Cerebellar cortex (tissue), 1 donor: ENCODE results near the gene POU5F1.

Source experiments
- DNase-seq: peaks from one replicate; pipeline ENCODE4 v3.0.0-alpha.2; 2015; ENCODE audit warnings: low spot score

The POU5F1 gene

DNA sequence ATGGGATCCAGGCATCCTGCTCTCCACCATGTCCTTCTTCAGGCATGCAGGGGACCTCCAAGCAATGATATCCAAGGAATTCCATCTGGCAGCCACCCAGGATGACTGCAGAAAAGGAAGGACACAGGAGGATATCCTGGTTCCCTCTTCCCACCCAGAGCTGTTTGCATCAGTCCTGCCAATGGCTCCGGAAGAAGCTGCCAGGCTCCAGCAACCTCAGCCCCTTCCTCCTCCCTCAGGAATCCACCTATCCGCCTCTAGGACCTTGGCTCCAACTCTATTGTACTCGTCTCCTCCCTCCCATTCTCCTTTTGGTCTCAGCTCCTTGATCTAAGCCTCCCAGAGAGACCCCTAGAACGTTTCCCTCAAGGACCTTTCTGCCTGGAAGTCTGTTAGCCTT lies 30.9 kb downstream of the POU5F1 start:
- no peak for DNase-seq

DNA sequence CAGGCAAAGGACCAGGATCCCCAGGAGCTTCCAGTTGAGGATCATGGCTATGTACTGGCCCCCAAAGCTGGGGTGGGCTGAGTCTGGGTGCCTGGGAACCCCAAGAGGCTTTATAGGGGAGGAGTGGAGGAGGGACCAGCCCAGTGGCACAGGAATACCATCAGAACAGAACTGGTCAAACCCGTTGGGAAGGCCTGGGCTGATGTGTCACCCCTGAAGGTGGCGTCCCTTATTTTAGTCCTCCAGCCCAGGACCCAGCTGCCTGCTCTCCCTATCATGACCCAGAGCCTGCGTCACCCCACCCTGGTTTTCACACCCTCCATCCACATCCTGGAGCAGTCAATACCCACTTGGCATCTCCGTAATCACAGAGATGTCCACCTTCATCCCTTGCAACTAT lies 31.5 kb downstream of the POU5F1 start, which contains the start of gene PSORS1C2:
TSS of gene PSORS1C2 (minus strand) at position 85 of the 400 bp plus-strand sequence. CDS start at position 45, 40 bp downstream.
- no peak for DNase-seq

DNA sequence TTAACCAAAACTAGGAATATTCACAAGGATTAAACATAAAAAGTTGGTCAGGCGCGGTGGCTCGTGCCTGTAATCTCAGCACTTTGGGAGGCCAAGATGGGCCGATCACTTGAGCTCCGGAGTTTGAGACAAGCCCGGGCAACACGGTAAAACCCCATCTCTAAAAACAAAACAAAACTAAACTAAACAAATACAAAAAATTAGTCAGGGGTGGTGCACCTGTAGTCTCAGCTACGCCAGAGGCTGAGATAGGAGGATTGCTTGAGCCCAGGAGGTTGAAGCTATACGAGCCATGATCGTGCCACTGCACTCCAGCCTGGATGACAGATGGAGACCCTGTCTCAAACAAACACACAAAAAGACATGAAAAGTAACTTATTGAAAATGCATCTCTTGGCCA lies 34.8 kb downstream of the POU5F1 start:
- no peak for DNase-seq

DNA sequence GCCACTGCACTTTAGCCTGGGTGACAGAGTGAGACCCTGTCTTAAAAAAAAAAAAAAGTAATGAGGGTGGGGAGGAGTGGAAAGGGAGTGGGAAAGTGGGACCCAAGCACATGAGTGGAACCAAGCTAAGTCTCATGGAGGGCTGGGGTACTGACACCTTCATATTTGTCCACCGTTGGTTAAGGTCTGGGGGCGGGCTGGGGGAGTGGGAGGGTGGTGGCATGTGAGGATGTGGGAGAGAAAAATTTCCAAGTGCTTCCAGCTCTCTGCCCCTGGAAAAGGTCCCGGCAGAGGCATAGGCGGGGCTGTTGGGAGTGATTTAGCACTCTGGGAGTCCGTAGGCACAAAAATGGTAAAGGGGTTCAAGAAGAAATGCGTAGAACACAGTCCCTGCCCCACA lies 37.7 kb downstream of the POU5F1 start:
- DNase-seq: no peak

DNA sequence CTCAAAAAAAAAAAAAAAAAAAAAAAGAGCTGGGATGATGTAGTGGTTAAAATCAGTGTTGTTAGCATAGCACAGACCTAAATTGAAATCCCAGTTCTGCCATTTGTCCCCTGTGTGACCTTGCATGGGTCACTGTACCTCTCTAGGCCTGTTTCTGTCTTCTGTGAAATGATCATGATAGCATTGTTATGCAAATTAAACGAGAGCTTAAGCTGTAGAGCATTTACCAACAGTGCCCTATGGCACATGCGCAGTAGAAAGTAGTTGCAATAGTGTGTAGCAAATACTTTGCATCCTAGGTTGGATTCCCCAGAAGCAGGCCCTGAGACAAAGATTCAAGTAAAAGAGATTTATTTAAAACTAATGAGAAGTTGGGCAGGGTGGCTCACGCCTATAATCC lies 38.9 kb downstream of the POU5F1 start:
- DNase-seq: no peak

DNA sequence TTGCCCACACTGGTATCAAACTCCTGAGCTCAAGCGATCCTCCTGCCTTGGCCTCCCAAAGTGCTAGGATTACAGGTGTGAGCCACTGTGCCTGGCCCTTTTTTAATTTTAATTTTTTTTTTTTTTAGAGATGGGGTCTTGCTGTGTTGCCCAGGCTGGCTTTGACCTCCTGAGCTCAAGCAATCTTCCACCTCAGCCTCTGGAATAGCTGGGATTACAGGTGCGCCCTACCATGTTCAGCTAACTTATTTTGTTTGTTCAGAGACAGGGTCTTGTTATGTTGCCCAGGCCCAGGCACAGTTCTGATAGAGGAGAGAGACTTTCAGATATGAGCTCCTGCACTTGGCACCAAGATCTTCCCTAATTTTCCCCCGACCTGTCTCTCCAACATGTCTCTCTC lies 39.7 kb downstream of the POU5F1 start:
- no peak for DNase-seq

DNA sequence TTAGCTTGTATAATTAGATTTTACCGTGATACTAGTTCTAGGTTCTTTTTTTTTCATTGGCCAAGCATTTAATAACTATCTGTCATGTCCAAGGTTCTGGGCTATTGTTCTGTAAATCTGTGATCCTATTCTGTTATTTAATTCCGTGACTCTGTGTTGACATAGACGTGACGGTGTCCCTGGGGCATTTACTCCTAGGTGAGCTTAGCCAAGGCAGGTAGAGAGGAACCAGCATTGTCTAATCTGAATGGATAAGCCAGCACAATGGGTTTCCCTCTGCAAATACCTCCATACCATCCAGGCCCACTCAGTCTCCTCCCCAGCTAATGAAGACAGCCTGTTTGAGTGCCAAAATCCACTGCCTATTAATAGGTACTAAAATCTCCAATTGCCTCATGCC lies 41.4 kb downstream of the POU5F1 start:
- DNase-seq: no peak

DNA sequence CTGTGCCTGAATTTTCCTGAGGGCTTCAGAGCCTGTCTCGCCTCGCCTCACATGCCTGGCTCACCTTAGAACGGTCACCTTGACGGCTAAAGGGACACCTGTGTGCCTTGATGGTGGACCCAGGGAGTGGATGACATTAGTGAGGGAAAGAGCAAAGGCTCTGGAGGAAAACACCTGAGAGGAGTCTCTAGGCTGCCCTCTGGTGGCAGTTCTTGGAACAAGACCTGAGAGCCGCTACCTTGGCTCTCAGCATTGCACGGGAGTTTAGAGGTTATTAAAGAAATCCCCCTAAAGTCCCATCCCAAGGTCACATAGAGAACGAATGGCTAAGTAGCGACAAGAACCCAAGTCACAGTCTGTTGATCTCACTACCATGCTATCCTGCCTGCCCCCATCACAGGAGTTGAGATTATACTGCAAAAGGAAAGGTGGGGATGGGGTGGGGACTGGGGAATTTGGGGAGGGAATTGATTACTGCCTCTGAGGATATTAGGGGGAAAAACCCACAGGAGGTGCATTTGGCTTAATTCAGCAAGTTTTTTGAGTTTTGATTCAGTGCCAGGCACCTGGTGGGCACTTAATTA lies 42.3 kb downstream of the POU5F1 start:
- peak; percentile 83 for DNase-seq

DNA sequence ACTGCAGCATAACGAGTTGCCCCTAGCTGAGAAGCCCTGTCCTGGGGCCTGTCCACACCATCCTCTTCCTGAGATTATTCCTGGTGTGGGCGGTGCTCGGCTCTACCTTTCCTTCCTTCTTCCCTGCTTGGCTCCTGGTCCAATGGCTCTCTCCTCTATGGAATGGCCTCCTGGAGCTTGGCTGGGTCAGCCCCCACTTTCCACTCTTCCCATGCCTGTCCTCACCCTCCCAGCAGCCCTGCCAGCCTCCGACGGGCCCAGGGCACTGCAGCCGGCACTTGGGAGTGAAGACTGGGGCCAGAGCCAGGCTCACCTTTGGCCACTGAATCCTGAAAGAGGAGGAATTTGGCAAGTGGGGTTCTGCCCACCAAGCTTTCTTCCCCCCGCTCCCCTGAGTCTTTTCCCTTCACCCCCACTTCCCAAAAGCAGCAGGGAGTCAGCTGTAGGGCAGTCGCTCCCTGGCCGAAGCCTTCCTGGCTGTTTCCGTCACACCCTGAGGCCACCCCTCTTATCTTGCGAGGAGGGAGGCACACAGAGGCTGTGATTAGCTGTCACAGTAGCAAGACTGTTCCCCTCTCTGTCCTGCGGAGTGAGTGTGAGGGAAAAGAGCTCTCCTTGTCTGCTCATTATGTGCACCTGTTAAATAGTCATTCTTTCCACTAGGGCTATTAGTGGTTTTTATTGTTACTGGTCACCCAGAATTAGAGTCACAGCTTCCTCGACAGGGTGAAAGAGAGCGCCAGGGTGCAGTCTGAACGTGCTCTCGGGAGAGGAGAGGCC lies 43.9 kb downstream of the POU5F1 start:
- no peak for DNase-seq

DNA sequence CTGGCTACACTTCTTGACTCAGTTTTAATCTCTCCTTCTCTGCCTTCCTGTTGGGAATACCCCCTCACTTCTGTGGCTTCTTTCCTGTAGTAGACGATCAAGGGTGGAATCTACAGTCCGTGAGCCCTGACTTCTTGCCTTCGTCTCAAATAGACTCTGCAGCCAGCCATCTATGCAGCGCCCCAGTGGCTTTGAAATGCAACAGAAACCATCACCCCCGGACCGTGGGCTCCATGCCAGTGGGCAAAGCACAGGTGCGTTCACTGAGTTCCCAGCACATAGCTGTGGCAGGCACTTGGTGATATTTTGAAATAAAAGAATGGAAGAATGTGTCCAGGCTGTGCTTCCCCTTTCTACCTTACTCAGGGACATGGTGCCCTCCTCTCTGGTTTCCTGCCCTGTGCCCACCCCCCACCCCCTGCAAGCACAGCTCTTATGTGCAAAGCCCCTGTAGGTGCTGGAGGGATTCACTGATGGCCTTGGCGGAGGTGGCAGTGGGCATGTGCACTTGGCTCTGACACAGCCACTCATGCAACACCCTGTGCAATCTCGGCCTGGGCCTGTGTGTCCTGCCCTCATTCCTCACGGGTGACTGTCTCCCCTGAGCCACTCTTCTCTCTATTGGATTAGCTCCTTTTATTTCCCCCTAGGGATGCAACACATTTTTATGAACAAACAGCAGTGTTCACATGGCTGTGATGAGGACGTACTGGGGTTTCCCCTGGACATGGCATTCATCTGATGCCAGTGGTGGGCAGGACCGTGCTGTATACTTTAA lies 44.7 kb downstream of the POU5F1 start:
- DNase-seq: no peak

DNA sequence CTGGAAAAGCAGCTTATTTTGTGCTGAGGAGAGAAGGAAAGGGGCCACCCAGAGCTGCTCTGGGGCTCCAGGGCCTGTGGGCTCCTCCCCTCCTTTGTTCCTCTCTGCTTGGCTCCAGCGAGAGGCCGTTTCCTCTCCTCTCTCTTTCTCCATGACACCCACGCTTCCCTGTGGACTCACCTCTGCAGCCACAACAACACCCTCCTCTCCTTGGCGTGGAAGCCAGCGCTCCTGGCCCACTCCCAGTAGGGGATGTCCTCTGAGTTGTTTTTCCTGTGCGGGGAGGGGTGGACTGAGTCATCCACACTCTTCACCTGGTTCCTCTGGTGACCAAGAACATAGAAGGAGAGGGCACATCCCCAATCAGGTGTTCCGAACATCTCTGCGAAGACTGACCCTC lies 45.3 kb downstream of the POU5F1 start:
- DNase-seq: no peak

DNA sequence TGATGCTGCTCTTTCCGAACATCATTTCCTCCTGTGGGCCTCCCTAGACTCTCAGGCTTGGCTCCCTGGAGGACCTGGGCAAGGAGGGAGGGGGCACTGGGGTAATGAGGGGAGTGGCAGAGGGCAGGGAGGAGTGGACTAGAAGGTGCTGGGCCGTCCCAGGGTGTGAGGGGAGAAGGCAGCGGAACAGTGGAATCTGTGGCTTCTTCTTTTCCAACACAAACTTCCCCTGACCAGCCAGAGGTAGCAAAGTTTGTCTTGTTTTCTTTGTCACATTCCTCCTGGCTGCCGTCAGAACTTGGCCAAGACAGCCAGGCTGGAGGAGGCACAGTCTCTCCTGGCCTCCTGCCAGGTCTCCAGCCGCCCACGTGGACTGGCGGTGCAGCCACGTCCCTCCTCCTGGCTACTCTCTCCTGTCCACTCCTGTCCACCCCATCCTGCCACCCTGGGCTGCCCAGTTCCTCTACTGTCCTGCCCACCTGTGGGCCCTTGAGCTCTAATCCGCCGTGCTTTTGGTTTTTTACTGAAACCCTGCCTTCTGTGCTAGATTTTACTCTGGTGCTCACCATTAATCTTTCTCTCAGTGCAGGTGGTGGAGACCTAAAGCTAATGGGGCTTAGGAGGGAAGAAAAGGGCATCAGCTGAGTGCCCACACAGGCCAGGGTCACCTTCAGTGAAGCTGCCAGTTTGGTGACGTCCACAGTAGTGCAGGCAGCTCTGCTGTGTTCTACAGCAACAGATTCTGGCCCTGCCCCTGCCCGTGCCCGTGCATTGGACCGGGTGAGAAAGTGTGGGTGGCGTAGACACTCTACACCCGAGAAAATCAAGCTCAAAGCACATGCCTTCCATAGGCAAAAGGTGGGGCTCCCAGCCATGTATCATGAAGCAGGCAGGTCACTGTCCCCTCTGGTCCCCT lies 47.4 kb downstream of the POU5F1 start:
- peak; percentile 44 for DNase-seq

DNA sequence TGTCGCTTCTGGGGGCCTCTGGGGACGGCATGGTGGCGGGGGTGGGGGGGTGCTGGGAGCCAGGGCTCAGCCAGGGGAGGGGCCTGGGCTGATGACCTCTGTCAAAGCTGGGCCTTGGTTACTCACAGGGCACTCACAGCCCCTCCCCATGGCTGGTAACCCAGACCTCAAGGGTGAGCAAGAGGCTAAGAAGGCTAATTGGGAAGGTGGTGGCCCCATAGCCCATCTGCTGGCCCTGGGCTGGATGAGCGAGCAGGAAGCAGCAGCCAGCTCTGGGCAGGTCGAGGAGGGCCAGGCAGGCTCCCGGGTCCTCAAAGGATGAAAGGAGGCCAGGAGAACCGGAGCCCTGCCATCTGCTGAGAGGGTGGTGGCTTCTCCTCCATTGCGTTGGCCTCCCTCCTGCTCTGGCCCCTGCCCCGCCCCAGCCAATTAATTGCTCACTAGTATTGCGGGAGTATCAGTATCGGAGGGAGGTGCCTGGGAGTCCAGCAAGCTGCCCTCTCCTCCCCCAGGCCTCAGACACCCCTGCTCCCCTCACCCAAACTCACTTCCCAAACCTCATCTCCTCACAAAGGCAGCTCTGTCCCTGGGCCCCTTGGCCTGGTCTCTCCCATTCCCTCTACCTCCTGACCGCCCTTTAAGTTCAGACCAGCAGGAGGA lies 49.2 kb downstream of the POU5F1 start:
- DNase-seq: no peak

DNA sequence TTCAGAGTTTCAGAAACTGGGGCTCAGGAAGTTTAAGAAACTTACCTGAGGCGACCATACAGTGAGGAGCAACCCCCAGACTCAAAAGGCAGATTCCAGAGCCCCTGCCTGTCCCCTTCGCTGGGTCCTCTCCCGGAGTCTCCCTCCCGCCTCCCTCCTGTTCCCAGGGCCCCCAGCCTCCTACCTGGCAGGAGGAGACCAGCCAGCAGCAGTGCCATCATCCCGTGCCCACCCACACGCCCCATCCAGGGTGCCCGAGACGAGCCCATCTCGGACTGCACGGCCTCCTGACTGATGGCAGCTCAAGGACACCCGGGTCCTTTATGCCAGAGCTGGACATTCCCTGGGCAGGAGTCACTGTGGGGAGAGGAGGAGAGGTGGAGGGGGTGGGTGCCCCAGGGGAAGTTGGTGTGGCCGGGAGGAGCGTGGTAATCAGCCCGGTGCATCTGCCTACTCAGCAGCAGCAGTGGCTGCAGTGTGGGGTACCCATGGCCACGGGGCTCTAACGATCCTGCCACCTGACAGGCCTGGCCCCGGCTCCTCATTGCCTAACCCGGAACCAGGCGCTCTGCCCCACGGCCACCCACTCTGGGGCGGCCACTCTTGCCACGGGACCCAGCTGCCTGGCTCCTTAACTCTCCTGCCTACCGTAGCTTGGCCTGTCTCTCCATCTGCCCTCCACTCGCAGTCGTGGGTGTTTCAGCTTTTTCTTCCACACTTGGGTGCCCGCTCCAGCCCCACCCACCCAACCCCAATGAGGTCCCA lies 50.1 kb downstream of the POU5F1 start, which contains the start of gene CDSN:
TSS of gene CDSN (minus strand) at position 296 of the 765 bp plus-strand sequence. CDS start at position 269, 27 bp downstream.
- DNase-seq: no peak

DNA sequence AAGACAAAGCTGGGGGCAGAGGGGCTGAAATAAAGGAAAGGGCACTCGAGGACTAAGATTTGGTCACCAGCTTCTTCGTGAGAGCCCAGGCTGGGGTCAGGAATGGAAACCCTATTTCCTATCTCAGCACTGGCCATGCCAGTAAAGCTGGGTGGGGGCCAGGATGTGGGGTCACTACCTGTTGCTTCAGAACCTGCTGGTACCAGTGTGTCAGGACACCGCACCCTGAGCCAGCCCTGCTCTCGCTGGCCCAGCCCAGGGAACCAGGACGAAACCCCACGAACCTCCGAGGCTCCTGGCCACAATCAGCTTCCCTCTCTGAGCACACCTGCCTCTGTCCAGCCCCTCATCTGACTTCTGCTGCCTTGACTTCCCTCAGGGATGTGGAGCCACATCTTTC lies 52.3 kb downstream of the POU5F1 start:
- no peak for DNase-seq

DNA sequence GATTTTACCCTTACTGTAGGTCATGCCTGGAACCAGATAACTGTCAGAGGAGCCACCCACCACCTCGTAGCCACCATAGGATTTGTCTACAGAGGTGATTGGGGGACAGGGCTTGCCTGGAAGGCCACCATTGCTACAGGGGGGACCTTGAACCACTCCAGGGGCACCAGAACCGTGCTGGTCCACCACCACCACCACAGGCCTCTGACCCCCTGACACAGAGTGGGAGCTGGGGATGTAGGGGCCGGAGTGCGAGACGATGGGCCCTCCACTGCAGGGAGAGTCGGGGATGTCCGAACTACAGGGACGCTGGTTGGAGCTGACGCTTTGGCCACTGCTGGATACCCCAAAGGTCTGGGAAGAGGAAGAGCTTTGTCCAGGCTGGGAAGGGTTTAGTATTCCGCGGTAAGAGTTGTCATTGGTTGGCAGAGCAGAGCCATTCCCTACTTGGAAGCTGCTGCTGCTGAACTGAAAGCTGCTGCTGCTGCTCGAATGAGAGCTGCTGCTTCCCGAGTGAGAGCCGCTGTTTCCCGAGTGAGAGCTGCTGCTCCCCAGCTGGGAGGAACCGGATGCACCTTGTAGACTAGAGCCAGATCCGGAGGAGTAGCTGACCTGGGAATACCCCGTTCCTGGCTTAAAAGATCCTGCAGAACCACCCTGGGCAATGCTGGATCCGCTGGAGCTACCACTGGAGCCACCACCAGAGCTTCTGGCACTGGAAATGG lies 53.7 kb downstream of the POU5F1 start:
- no peak for DNase-seq

DNA sequence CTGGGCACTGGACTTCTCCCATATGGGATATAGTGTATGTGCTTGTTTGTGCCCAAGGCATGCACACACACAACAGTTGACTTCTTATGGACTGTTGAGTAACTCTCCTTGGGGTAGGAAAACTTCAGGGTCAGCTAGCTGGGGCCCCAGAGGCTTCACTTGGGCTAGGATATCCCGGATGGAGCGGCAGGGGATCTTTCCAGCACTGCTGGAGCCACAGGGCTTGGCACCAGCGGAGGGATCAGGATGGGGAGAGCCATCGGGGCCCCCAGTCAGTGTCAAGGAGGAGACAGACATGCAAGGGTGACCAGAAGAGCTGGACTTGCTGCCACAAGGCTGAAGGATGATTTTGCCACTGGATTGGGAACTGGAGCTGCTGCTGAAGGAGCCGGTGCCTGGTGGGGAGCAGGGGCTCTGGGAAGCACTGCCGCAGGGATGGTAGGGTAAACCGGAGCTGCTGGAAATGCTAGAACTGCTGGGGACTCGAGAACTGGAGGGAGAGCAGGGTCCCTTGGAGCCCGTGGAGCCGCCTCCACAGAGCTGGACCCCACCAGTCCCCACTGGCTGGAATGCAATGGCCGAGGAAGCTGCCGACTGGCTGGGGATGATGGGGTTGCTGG lies 54.4 kb downstream of the POU5F1 start:
- DNase-seq: no peak

DNA sequence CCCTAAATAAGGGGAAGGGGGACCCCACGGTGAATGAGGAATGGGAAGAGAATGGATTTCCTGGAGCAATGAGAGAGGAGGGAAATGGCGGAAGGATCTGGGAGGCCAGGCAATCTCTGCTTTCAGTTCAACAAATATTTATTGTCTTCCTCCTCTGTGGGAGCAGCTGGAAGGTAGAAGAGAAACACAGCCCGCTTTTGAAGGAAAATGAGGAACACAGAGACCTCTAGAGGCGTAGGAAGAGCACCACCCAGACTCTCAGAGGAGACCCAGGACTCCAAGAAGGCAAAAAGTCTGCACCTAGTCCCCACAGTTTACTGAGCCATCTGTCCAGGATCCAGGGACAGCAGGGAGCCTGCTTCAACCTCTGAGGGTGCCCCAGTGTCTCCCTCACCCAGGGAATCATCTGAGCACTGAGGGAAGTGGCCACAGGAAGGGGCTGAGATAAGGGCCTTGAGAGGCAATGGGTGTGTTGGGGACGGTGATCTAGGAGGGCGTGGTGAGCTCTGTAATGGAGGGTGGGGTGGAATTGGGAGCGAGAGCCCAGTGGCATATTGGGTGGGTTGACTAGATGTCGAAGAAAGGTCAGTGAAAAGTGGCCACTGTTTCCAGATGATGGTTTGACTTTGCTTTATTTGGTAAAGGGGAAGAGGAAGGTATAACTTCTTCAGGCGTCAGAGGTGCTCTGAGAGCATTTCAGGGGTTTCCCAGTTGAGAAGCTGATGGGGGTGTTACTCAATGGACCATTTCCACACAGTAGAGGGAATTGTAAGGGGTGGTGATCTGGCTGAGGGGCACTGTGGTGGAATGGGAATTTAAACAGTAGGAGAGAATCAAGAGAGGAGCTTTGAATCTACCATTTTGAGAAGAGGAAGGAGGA lies 55.3 kb downstream of the POU5F1 start:
- peak; percentile 39 for DNase-seq
